SU-DHL-6 (cell line): ENCODE results near the gene CPNE4.

Source experiments
- H2AFZ ChIP-seq: fragments of 200-600 bp; sonication (generic); 2 replicates; pipeline ENCODE4 v1.6.1; 2014; ENCODE audit warnings: low read depth, mild to moderate bottlenecking, moderate library complexity, mixed read lengths, antibody characterized with exemption, low read length; ENCODE audit not compliant: severe bottlenecking
- H3F3A ChIP-seq: fragments of 200-600 bp; shearing (Covaris generic); 2 replicates; pipeline ENCODE4 v1.6.0; 2016; ENCODE audit warnings: antibody characterized with exemption, mild to moderate bottlenecking; ENCODE audit not compliant: insufficient read depth
- H3K27ac ChIP-seq: fragments of 200-600 bp; sonication (generic); 2 replicates; pipeline ENCODE4 v1.5.1; 2016; ENCODE audit warnings: low read depth, mild to moderate bottlenecking, low read length, moderate library complexity, mixed read lengths
- H3K27me3 ChIP-seq: fragments of 200-600 bp; sonication (generic), shearing (Covaris generic); 2 replicates; pipeline ENCODE4 v1.6.0; 2014; ENCODE audit warnings: mild to moderate bottlenecking, low read length
- H3K36me3 ChIP-seq: fragments of 200-600 bp; sonication (generic); 2 replicates; pipeline ENCODE4 v1.6.1; 2014; ENCODE audit warnings: mild to moderate bottlenecking, low read length, mixed read lengths
- H3K4me2 ChIP-seq: fragments of 300-600, 200-600 bp; shearing (Covaris generic), sonication (generic); 2 replicates; pipeline ENCODE4 v1.6.0; 2014; ENCODE audit warnings: low read length, low read depth, mild to moderate bottlenecking; ENCODE audit not compliant: poor library complexity, severe bottlenecking
- H3K4me3 ChIP-seq: fragments of 200-600 bp; sonication (generic); 2 replicates; pipeline ENCODE4 v1.5.1; 2014; ENCODE audit warnings: antibody characterized with exemption, low read length, mild to moderate bottlenecking, mixed read lengths; ENCODE audit not compliant: insufficient read depth, poor library complexity, severe bottlenecking
- H3K79me2 ChIP-seq: fragments of 200-600 bp; sonication (generic); 2 replicates; pipeline ENCODE4 v1.6.1; 2014; ENCODE audit warnings: mild to moderate bottlenecking, low read length, moderate library complexity; ENCODE audit not compliant: insufficient read depth
- H3K9ac ChIP-seq: fragments of 200-600 bp; sonication (generic); 2 replicates; pipeline ENCODE4 v1.7.0; 2014; ENCODE audit warnings: mild to moderate bottlenecking, low read length
- H3K9me2 ChIP-seq: fragments of 200-600 bp; sonication (generic); replicated peaks from 2 replicates; pipeline ENCODE4 v1.6.1; 2014; ENCODE audit warnings: low read length; ENCODE audit not compliant: insufficient read depth
- H3K9me3 ChIP-seq: fragments of 200-600 bp; sonication (generic); 2 replicates; pipeline ENCODE4 v1.6.1; 2014; ENCODE audit warnings: low read length, mixed read lengths; ENCODE audit not compliant: insufficient read depth
- H4K20me1 ChIP-seq: fragments of 200-600 bp; sonication (generic); 2 replicates; pipeline ENCODE4 v1.6.1; 2014; ENCODE audit warnings: low read depth, mild to moderate bottlenecking, antibody characterized with exemption, low read length, moderate library complexity, mixed read lengths
- EZH2phosphoT487 ChIP-seq: fragments of 200-600 bp; sonication (generic), shearing (Covaris generic); conservative IDR thresholded peaks from 2 replicates; pipeline ENCODE4 v1.6.1; 2018; ENCODE audit warnings: mild to moderate bottlenecking, antibody characterized with exemption, low read length, moderate library complexity, mixed read lengths
- TF ChIP-seq, protein P1 (sequence below): fragments of 200-600 bp; sonication (generic); IDR thresholded peaks from one replicate; pipeline ENCODE4 v1.5.1; 2017; ENCODE audit warnings: antibody characterized with exemption, mild to moderate bottlenecking, low read length, moderate library complexity; ENCODE audit not compliant: insufficient read depth, poor library complexity, severe bottlenecking

The CPNE4 gene

DNA sequence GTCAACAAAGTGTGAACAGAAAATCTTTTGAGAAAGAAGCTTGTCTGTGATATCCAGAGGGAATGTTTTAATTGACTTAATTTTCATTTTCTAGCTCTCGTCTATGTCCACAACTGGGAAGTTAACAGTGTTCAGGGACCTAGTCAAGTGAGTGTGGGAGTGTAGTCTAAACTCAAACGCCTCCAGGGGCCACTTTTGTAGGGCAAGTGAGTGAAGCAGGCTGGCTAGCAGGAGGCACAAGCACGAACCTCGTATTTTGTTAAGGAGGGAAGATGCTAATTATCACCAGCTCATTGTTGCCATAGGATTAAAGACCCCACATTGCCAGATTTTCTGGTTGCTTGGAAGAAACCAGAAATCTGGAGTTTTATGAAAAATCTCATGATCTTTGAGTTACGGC lies 135.8 kb downstream of the CPNE4 start:
- TF ChIP-seq EZH2phosphoT487 = no peak
- TF ChIP-seq, protein P1, sequence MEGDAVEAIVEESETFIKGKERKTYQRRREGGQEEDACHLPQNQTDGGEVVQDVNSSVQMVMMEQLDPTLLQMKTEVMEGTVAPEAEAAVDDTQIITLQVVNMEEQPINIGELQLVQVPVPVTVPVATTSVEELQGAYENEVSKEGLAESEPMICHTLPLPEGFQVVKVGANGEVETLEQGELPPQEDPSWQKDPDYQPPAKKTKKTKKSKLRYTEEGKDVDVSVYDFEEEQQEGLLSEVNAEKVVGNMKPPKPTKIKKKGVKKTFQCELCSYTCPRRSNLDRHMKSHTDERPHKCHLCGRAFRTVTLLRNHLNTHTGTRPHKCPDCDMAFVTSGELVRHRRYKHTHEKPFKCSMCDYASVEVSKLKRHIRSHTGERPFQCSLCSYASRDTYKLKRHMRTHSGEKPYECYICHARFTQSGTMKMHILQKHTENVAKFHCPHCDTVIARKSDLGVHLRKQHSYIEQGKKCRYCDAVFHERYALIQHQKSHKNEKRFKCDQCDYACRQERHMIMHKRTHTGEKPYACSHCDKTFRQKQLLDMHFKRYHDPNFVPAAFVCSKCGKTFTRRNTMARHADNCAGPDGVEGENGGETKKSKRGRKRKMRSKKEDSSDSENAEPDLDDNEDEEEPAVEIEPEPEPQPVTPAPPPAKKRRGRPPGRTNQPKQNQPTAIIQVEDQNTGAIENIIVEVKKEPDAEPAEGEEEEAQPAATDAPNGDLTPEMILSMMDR = no peak
- H3K27me3 ChIP-seq = no peaks in the 10 kb centered on the region
- no peak overlapping the region for H3K4me3 ChIP-seq
- H3K9ac ChIP-seq = no peak overlapping the region
- H4K20me1 ChIP-seq = no peaks in the 10 kb centered on the region
- no peaks in the 10 kb centered on the region for H3K9me3 ChIP-seq
- H3K27ac ChIP-seq = no peak overlapping the region
- no peaks in the 10 kb centered on the region for H3F3A ChIP-seq
- H3K4me2 ChIP-seq = no peak overlapping the region
- no peaks in the 10 kb centered on the region for H3K36me3 ChIP-seq
- H3K9me2 ChIP-seq = no peaks in the 10 kb centered on the region
- no peak overlapping the region for H2AFZ ChIP-seq
- H3K79me2 ChIP-seq = no peaks in the 10 kb centered on the region

DNA sequence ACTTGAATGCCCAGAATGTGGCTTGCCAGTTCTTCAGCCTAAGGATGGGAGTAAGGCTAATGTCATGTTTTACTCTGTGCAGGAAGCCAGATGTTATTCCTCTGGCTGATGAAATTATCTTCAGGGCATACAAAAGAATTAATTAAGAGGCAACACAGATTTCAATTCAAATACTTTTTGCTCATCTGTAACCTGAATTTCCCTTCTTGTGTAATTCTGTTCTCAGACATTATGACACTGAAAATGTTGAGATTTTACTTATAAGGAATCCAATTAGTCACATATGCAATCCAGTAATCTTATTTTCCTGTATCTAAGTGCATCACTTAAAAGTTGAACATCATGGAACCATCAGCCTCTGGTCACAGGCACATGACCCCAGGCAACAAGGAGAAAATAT lies 136.5 kb downstream of the CPNE4 start:
- TF ChIP-seq EZH2phosphoT487 = no peak
- TF ChIP-seq, protein P1 = no peak
- H3K36me3 ChIP-seq = no peaks in the 10 kb centered on the region
- no peaks in the 10 kb centered on the region for H3K9me3 ChIP-seq
- H3K9me2 ChIP-seq = no peaks in the 10 kb centered on the region
- no peaks in the 10 kb centered on the region for H3F3A ChIP-seq
- H3K79me2 ChIP-seq = no peaks in the 10 kb centered on the region
- H2AFZ ChIP-seq = no peak overlapping the region
- H3K4me2 ChIP-seq = no peak overlapping the region
- H3K4me3 ChIP-seq = no peak overlapping the region
- no peak overlapping the region for H3K27ac ChIP-seq
- no peaks in the 10 kb centered on the region for H4K20me1 ChIP-seq
- no peaks in the 10 kb centered on the region for H3K27me3 ChIP-seq
- no peak overlapping the region for H3K9ac ChIP-seq

DNA sequence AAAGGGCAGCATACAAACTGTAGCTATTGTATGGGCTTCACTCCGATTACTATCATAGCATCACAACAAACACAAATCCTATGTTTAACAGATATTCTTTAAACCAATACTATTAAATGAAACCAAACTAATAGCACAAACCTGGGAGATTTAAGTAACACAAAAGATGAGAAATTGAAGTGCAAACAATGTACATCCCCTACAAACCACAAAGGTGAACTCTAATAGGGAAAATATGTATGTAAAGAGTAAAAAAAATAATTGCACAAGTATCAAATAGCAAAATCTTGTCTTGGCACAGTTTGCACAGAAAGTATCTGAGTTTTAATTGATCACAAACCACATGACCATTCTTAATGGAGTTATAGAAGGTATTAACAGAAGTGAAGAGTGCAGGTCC lies 138.5 kb downstream of the CPNE4 start:
- Histone ChIP-seq H4K20me1 (no peaks in the 10 kb centered on the region), H3K9me2 (no peaks in the 10 kb centered on the region), H3K9ac (no peak overlapping the region), H3K4me3 (no peak overlapping the region), H3K36me3 (no peaks in the 10 kb centered on the region), H3K79me2 (no peaks in the 10 kb centered on the region), H3K27me3 (no peaks in the 10 kb centered on the region), H3K27ac (no peak overlapping the region), H2AFZ (no peak overlapping the region), H3K9me3 (no peaks in the 10 kb centered on the region), H3F3A (no peaks in the 10 kb centered on the region), H3K4me2 (no peak overlapping the region)
- TF ChIP-seq, protein P1 = no peak
- no peak for TF ChIP-seq EZH2phosphoT487

DNA sequence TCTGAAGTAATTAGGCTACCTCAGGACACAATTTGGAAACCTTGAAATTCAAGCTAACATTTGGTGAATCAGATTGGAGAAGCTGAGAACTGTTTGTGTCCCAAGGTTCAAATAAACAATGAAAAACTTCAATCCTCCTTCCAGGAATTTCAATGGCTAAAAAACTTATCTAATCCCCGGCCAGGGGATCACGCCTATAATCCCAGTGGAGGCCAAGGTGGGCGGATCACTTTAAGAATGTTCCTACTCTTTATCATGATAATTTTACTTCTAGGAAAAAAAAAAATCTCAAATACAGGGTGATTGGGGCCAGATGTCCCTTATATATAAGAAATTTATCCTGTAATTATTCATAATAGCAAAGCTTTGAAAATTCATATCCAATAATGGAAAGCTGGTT lies 139.0 kb downstream of the CPNE4 start:
- Histone ChIP-seq H3K27ac (no peak overlapping the region), H3K27me3 (no peaks in the 10 kb centered on the region), H3K36me3 (no peaks in the 10 kb centered on the region)

More for the DNA sequence above, 139.0 kb downstream of the CPNE4 start:
- Histone ChIP-seq H4K20me1 (no peaks in the 10 kb centered on the region), H2AFZ (no peak overlapping the region), H3K9me2 (no peaks in the 10 kb centered on the region), H3K9me3 (no peaks in the 10 kb centered on the region), H3K79me2 (no peaks in the 10 kb centered on the region), H3K4me2 (no peak overlapping the region), H3K9ac (no peak overlapping the region), H3K4me3 (no peak overlapping the region), H3F3A (no peaks in the 10 kb centered on the region)
- no peak for TF ChIP-seq EZH2phosphoT487
- TF ChIP-seq, protein P1 = no peak
